Liver (tissue), 9 donors: Measurements from ENCODE around the gene MMP25. TPM values are rescaled to one million over a fixed set of nuclear protein-coding genes. Genes with fewer than 3 reads are reported as not detected.
A peak's percentile ranks its signal among the peaks of the same experiment; 100 is the strongest.

Experiments
- DNase-seq: peaks from one replicate; pipeline ENCODE4 v3.0.0-alpha.2; 2017; ENCODE audit warnings: low spot score
- H3K27ac ChIP-seq, 2 donors: one replicate each; pipeline ENCODE4 v1.7.0; 2013; ENCODE audit warnings: inconsistent platforms in 2 of 2, low read length in 2 of 2, control low read depth in 1 of 2, low read depth in 1 of 2, mild to moderate bottlenecking in 1 of 2
- H3K27me3 ChIP-seq, 4 donors: one replicate each; pipeline versions ENCODE4 v1.6.1 to v1.7.0; 2013; ENCODE audit warnings: low read length in 3 of 4, inconsistent platforms in 1 of 4, mild to moderate bottlenecking in 1 of 4, moderate library complexity in 1 of 4; ENCODE audit not compliant: control insufficient read depth in 4 of 4, insufficient read depth in 4 of 4
- H3K36me3 ChIP-seq, 4 donors: one replicate each; pipeline versions ENCODE4 v1.6.1 to v1.7.0; 2013; ENCODE audit warnings: low read length in 3 of 4, mild to moderate bottlenecking in 3 of 4, low read depth in 1 of 4, moderate library complexity in 1 of 4; ENCODE audit not compliant: control insufficient read depth in 4 of 4, insufficient read depth in 3 of 4
- H3K4me1 ChIP-seq, 4 donors: one replicate each; pipeline versions ENCODE4 v1.6.1 to v1.7.0; 2013; ENCODE audit warnings: low read length in 3 of 4, mild to moderate bottlenecking in 3 of 4, moderate library complexity in 1 of 4; ENCODE audit not compliant: control insufficient read depth in 4 of 4, insufficient read depth in 4 of 4
- H3K4me3 ChIP-seq, 3 donors: one replicate each; pipeline versions ENCODE4 v1.6.1 to v1.7.0; 2013; ENCODE audit warnings: low read length in 3 of 3, control low read depth in 1 of 3, low read depth in 1 of 3, mild to moderate bottlenecking in 1 of 3
- H3K9ac ChIP-seq, 2 donors: one replicate each; pipeline ENCODE4 v1.7.0; 2013; ENCODE audit warnings: low read length in 2 of 2, mild to moderate bottlenecking in 2 of 2, moderate library complexity in 2 of 2, control low read depth in 1 of 2, low read depth in 1 of 2
- H3K9me3 ChIP-seq, 4 donors: one replicate each; pipeline versions ENCODE4 v1.6.1 to v1.7.0; 2013; ENCODE audit warnings: low read length in 3 of 4; ENCODE audit not compliant: control insufficient read depth in 4 of 4
- FOXA1 ChIP-seq: IDR thresholded peaks from 2 replicates; pipeline ENCODE4 v1.6.1; 2016; ENCODE audit warnings: antibody characterized with exemption
- GABPA ChIP-seq, 2 donors: IDR thresholded peaks in 1 of 2; conservative IDR thresholded peaks in 1 of 2; 2 replicates each; pipeline ENCODE4 v1.6.1; 2016; ENCODE audit warnings: antibody characterized with exemption in 2 of 2, mild to moderate bottlenecking in 1 of 2, moderate library complexity in 1 of 2
- NR2F2 ChIP-seq: IDR thresholded peaks from 2 replicates; pipeline ENCODE4 v1.6.1; 2016; ENCODE audit warnings: antibody characterized with exemption
- RAD21 ChIP-seq, 2 donors: IDR thresholded peaks; 2 replicates each; pipeline ENCODE4 v1.6.1; 2016; ENCODE audit warnings: antibody characterized with exemption in 2 of 2, mild to moderate bottlenecking in 2 of 2
- TAF1 ChIP-seq: conservative IDR thresholded peaks from 2 replicates; pipeline ENCODE4 v1.6.1; 2016; ENCODE audit warnings: antibody characterized with exemption, mild to moderate bottlenecking
- YY1 ChIP-seq: IDR thresholded peaks from 2 replicates; pipeline ENCODE4 v1.6.1; 2016; ENCODE audit warnings: antibody characterized with exemption, mild to moderate bottlenecking
- WGBS: extraction: QIAGEN DNeasy Blood & Tissue Kit; methylation state at CpG from one replicate; pipeline ENCODE4 v1.1.7; 2013; 5-methylcytosine and 5-hydroxymethylcytosine counted together
- polyA plus RNA-seq, 2 donors: library from polyadenylated mRNA; stranded (reverse) in 1 of 2; unstranded in 1 of 2; fragments of 200-250 nt in 1 of 2; fragments of >200 nt in 1 of 2; fragmentation: Nextera tagmentation in 1 of 2; extraction: Ambion mirVana in 1 of 2; gene quantifications; one replicate each; pipeline versions ENCODE4 v1.2.1 to v1.2.3, GENCODE V29; 2013 to 2015
- total RNA-seq, 2 donors: library from RNA; depleted of rRNA; stranded (reverse); fragments of >200 nt; gene quantifications; one replicate each; pipeline ENCODE4 v1.2.3, GENCODE V29; 2014
- TF ChIP-seq, protein P1 (sequence below): fragments of 150-350 bp; IDR thresholded peaks from 2 replicates; pipeline ENCODE4 v1.5.1; 2017; ENCODE audit warnings: improper control_type of control experiment, low read depth, low read length; ENCODE audit not compliant: missing input control
- TF ChIP-seq, protein P2 (sequence below): IDR thresholded peaks from 2 replicates; pipeline ENCODE4 v1.6.1; 2016; ENCODE audit warnings: antibody characterized with exemption
- TF ChIP-seq, protein P3 (sequence below): IDR thresholded peaks from 2 replicates; pipeline ENCODE4 v1.6.1; 2016; ENCODE audit warnings: antibody characterized with exemption
- donor health status: healthy.
- donor health status: healthy.
- donor health status: healthy.
- donor health status: healthy.
- donor health status: healthy.

MMP25 gene
- total and polyA plus RNA-seq, 4 donors, result 0.47 to 2.7 (median 0.96) TPM

DNA sequence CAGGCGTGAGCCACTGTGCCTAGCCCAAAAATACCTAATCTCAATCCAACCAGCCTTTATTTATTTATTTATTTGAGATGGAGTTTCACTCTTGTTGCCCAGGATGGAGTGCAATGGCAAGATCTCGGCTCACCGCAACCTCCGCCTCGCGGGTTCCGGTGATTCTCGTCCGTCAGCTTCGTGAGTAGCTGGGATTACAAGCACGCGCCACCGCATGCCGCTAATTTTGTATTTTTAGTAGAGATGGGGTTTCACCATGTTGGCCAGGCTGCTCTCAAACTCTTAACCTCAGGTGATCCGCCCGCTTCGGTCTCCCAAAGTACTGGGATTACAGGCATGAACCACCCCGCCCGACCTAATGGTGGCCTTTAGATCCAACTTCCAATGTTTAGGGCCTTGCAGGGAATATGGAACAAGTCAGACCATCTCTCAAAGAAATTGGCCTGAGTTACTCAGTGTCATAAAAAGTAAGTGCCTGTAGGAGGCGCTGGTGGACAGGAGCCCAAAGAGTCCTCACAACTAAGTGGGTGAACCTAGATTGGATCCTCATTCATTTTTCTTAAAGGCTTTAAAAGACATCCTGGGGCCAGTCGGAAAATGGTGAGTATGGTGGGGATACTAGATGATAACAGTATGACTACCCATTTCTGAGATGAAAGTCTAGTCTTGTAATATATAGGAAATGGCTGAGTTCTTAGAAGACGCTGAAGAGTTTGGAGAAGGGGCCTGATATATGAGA is 48.1 kb downstream of the MMP25 start:
- H3K4me3 ChIP-seq, result no peak overlapping the region
- TF ChIP-seq RAD21 (IDR thresholded peaks at IDR 0.05), result peak; percentile 63 to 72
- TF ChIP-seq, protein P1, sequence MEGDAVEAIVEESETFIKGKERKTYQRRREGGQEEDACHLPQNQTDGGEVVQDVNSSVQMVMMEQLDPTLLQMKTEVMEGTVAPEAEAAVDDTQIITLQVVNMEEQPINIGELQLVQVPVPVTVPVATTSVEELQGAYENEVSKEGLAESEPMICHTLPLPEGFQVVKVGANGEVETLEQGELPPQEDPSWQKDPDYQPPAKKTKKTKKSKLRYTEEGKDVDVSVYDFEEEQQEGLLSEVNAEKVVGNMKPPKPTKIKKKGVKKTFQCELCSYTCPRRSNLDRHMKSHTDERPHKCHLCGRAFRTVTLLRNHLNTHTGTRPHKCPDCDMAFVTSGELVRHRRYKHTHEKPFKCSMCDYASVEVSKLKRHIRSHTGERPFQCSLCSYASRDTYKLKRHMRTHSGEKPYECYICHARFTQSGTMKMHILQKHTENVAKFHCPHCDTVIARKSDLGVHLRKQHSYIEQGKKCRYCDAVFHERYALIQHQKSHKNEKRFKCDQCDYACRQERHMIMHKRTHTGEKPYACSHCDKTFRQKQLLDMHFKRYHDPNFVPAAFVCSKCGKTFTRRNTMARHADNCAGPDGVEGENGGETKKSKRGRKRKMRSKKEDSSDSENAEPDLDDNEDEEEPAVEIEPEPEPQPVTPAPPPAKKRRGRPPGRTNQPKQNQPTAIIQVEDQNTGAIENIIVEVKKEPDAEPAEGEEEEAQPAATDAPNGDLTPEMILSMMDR, result peak; percentile 37
- TF ChIP-seq, protein P2, sequence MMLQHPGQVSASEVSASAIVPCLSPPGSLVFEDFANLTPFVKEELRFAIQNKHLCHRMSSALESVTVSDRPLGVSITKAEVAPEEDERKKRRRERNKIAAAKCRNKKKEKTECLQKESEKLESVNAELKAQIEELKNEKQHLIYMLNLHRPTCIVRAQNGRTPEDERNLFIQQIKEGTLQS, result no peak
- no peaks in the 10 kb centered on the region for H3K27me3 ChIP-seq
- no peaks in the 10 kb centered on the region for H3K9me3 ChIP-seq
- H3K27ac ChIP-seq, result no peak overlapping the region
- 86% methylated on average over 22 of the region's 22 CpGs for WGBS
- H3K4me1 ChIP-seq, result peaks cover 0 to 7% (median 6%) of the 10 kb centered on the region in 4 donors
- no peak for DNase-seq
- H3K36me3 ChIP-seq, result no peaks in the 10 kb centered on the region
- no peak overlapping the region for H3K9ac ChIP-seq

DNA sequence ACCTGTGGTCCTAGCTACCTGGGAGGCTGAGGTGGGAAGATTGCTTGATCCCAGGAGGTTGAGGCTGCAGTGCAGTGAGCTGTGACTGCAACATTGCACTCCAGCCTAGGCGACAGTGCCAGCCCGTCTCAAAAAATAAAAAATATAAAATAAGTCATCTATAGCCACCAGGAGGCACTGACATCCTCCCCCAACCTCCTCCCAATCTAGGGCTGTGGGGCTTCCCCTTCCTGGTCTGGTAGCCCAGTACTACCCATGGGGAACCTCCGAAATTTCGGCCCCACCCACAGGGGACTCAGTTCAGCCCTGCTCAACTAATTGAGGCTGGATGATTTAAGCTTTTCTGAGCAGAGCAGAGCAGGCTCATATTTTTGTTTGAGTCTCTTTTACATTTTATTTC is 49.5 kb downstream of the MMP25 start:
- DNase-seq, result no peak
- Histone ChIP-seq H3K27ac (no peak overlapping the region), H3K4me3 (no peak overlapping the region), H3K9me3 (no peaks in the 10 kb centered on the region), H3K9ac (no peak overlapping the region), H3K4me1 (peaks cover 0 to 16% (median 7%) of the 10 kb centered on the region in 4 donors), H3K27me3 (no peaks in the 10 kb centered on the region), H3K36me3 (no peaks in the 10 kb centered on the region)
- 49% methylated on average over 4 of the region's 4 CpGs for WGBS
- TF ChIP-seq YY1, result no peak
- peak; percentile 27 to 52 for TF ChIP-seq RAD21 (IDR thresholded peaks at IDR 0.05)

DNA sequence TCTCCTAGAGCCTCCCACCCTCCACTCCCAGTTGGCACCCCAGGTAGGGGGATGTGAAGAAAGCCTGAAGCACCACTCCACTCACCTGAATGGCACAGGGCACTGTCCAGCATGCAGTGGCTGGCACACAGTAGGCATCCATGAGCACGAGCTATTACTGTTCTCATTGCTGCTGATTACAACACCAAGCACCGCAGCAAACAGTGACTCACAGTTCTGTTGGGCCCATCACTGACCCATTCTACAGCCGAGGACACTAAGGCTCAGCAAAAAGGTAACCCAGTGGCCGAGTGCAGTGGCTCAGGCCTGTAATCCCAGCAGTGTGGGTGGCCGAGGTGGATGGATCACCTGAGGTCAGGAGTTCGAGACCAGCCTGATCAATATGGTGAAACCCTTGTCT is 50.0 kb downstream of the MMP25 start:
- whole genome bisulfite sequencing, result 84% methylated on average over 6 of the region's 6 CpGs
- H3K27ac ChIP-seq, result no peak overlapping the region
- H3K9me3 ChIP-seq, result no peaks in the 10 kb centered on the region
- no peak overlapping the region for H3K9ac ChIP-seq
- no peaks in the 10 kb centered on the region for H3K27me3 ChIP-seq
- TF ChIP-seq, protein P3, sequence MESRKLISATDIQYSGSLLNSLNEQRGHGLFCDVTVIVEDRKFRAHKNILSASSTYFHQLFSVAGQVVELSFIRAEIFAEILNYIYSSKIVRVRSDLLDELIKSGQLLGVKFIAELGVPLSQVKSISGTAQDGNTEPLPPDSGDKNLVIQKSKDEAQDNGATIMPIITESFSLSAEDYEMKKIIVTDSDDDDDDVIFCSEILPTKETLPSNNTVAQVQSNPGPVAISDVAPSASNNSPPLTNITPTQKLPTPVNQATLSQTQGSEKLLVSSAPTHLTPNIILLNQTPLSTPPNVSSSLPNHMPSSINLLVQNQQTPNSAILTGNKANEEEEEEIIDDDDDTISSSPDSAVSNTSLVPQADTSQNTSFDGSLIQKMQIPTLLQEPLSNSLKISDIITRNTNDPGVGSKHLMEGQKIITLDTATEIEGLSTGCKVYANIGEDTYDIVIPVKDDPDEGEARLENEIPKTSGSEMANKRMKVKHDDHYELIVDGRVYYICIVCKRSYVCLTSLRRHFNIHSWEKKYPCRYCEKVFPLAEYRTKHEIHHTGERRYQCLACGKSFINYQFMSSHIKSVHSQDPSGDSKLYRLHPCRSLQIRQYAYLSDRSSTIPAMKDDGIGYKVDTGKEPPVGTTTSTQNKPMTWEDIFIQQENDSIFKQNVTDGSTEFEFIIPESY, result no peak
- H3K36me3 ChIP-seq, result no peaks in the 10 kb centered on the region
- peaks cover 0 to 16% (median 7%) of the 10 kb centered on the region in 4 donors for H3K4me1 ChIP-seq
- H3K4me3 ChIP-seq, result no peak overlapping the region
- DNase-seq, result no peak

DNA sequence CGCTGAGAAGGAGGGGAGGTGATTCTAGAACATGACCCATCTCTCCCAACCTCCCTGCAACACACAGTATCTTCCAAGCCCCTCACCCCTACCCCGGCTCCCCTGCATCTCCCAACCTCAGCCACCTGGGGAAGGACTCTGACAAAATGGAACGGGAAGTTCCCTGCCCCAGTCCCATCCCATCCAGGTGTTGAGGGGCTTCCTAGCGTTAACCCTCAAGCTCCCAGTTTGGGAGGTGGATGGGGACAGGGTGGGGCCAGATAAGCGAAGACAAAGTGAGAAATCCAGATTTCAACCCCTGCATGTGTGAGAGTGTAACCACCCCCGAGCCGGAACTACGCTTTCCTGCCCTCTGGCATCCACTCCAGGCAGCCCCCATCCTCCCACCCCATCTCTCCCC is 50.9 kb downstream of the MMP25 start:
- Histone ChIP-seq H3K4me1 (peaks cover 0 to 16% (median 7%) of the 10 kb centered on the region in 4 donors), H3K27ac (no peak overlapping the region), H3K9ac (no peak overlapping the region), H3K27me3 (no peaks in the 10 kb centered on the region), H3K36me3 (no peaks in the 10 kb centered on the region), H3K4me3 (no peak overlapping the region), H3K9me3 (no peaks in the 10 kb centered on the region)
- WGBS, result 61% methylated on average over 8 of the region's 8 CpGs
- TF ChIP-seq, protein P3, result no peak
- TF ChIP-seq TAF1 (no peak), GABPA (IDR thresholded peaks at IDR 0.05 in 1 of 2, conservative IDR thresholded peaks at IDR 0.05 in 1 of 2) (no peak), NR2F2 (no peak), FOXA1 (no peak)
- DNase-seq, result no peak
